ENCODE measurements around the gene ADAMTS15.

DNA sequence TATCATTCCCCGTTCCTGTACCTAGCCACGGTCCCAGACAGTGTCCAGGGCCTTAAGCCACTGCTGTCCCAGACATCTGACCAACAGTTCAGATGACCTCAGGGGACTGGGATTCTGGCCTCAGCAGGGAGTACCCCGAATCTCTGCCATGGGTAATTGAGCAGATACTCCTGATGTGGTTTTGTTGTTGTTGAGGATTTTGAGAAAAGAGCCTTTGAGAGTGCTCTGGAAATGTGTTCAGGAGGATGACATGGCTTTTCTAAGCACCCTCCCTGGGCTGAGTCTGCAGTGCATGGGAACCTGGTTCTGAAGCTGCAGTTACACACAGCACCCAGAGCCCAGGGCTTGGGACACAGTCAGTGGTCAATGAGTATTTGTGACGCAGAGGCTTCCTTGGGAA is 30.4 kb downstream of the ADAMTS15 start:
- TF ChIP-seq POLR2A (IDR thresholded peaks at IDR 0.05; ENCODE audit: low read length), result no peak
- no peak for TF ChIP-seq GATA1 (IDR thresholded peaks at IDR 0.05; ENCODE audit: low read depth, low read length)
